HepG2 (cell line): ENCODE measurements around the gene FUT4. TPM values are rescaled to one million over a fixed set of nuclear protein-coding genes. Genes with fewer than 3 reads are reported as not detected.

Source experiments
- AGO2 ChIP-seq: fragments of 200-400 bp; formaldehyde crosslinking; optimal IDR thresholded peaks from 2 replicates; pipeline ENCODE3; 2017; ENCODE audit warnings: mild to moderate bottlenecking, low read depth, low read length, moderate library complexity
- ELF1 ChIP-seq: sonication (generic); formaldehyde crosslinking; IDR thresholded peaks from 2 replicates; pipeline ENCODE4 v1.4.0; 2020; ENCODE audit warnings: missing genetic modification reagents
- GABPB1 ChIP-seq: IDR thresholded peaks from 2 replicates; pipeline ENCODE4 v1.6.1; 2016; ENCODE audit warnings: mild to moderate bottlenecking, missing genetic modification reagents, moderate library complexity, missing compliant biosample characterization
- HINFP ChIP-seq: sonication (generic); formaldehyde crosslinking; IDR thresholded peaks from 2 replicates; pipeline ENCODE4 v1.4.0; 2020; ENCODE audit warnings: low read depth, mild to moderate bottlenecking, missing genetic modification reagents
- HNRNPK ChIP-seq: fragments of 200-400 bp; formaldehyde crosslinking; IDR thresholded peaks from 2 replicates; pipeline ENCODE4 v1.6.1; 2018; ENCODE audit warnings: low read length, low read depth, moderate library complexity, mild to moderate bottlenecking; ENCODE audit not compliant: poor library complexity, severe bottlenecking
- HNRNPLL ChIP-seq: fragments of 200-400 bp; formaldehyde crosslinking; IDR thresholded peaks from 2 replicates; pipeline ENCODE4 v1.6.1; 2017; ENCODE audit warnings: mild to moderate bottlenecking, low read depth, low read length; ENCODE audit not compliant: poor library complexity, severe bottlenecking
- IRF9 ChIP-seq: sonication (generic); formaldehyde crosslinking; IDR thresholded peaks from 2 replicates; pipeline ENCODE4 v1.8.0; 2022; ENCODE audit warnings: missing genetic modification reagents, mild to moderate bottlenecking, borderline replicate concordance
- MAX ChIP-seq: IDR thresholded peaks from 2 replicates; pipeline ENCODE4 v1.6.1; 2012; ENCODE audit warnings: inconsistent platforms
- PHF5A ChIP-seq: IDR thresholded peaks from one replicate; pipeline ENCODE4 v1.6.1; 2018; ENCODE audit warnings: low read depth, missing genetic modification reagents; ENCODE audit not compliant: unreplicated experiment
- PHF8 ChIP-seq: sonication (generic); formaldehyde crosslinking; IDR thresholded peaks from 2 replicates; pipeline ENCODE4 v1.5.0; 2020; ENCODE audit warnings: missing genetic modification reagents
- SOX13 ChIP-seq, 3 experiments: fragments of 450-650 bp in 1 of 3; sonication (generic) in 1 of 3; formaldehyde crosslinking in 1 of 3; IDR thresholded peaks in 2 of 3; conservative IDR thresholded peaks in 1 of 3; 2 replicates each; pipeline versions ENCODE4 v1.5.0 to v1.6.1; 2016 to 2020; ENCODE audit warnings: antibody characterized with exemption in 1 of 3, mild to moderate bottlenecking in 1 of 3, missing compliant biosample characterization in 1 of 3, missing genetic modification reagents in 1 of 3, moderate library complexity in 1 of 3
- UBTF ChIP-seq: sonication (generic); formaldehyde crosslinking; IDR thresholded peaks from 2 replicates; pipeline ENCODE4 v1.4.0; 2020; ENCODE audit warnings: mild to moderate bottlenecking, missing genetic modification reagents
- YEATS4 ChIP-seq: sonication (generic); formaldehyde crosslinking; IDR thresholded peaks from 2 replicates; pipeline ENCODE4 v1.4.0; 2020; ENCODE audit warnings: missing genetic modification reagents, borderline replicate concordance
- ZFY ChIP-seq: sonication (generic); formaldehyde crosslinking; IDR thresholded peaks from 2 replicates; pipeline ENCODE4 v1.4.0; 2020; ENCODE audit warnings: missing genetic modification reagents
- ZNF562 ChIP-seq: sonication (generic); formaldehyde crosslinking; IDR thresholded peaks from 2 replicates; pipeline ENCODE4 v1.8.0; 2022; ENCODE audit warnings: missing genetic modification reagents, borderline replicate concordance
- ZNF574 ChIP-seq: sonication (generic); formaldehyde crosslinking; IDR thresholded peaks from 2 replicates; pipeline ENCODE4 v1.4.0; 2020; ENCODE audit warnings: missing genetic modification reagents
- ZNF761 ChIP-seq: sonication (generic); formaldehyde crosslinking; conservative IDR thresholded peaks from 2 replicates; pipeline ENCODE4 v1.4.0; 2020; ENCODE audit warnings: mild to moderate bottlenecking, missing genetic modification reagents
- ZSCAN12 ChIP-seq: sonication (generic); formaldehyde crosslinking; IDR thresholded peaks from 2 replicates; pipeline ENCODE4 v1.9.0; 2021; ENCODE audit warnings: mild to moderate bottlenecking, missing genetic modification reagents
- polyA plus RNA-seq, 8 experiments: library from polyadenylated mRNA; depleted of rRNA in 3 of 8; stranded (reverse) in 7 of 8; unstranded in 1 of 8; fragments of >200 nt; fragmentation: Illumina TruSeq in 4 of 8; extraction: Trizol in 4 of 8; gene quantifications; 2 replicates each; pipeline versions ENCODE4 v1.2.1 to v1.2.3, GENCODE V29; 2011 to 2016; ENCODE audit warnings: low read depth in 4 of 8, missing spikeins in 1 of 8, mixed read lengths in 1 of 8; ENCODE audit not compliant: insufficient read depth in 1 of 8
- total RNA-seq, 5 experiments: library from RNA; depleted of rRNA; stranded (reverse); fragments of >200 nt; fragmentation: Illumina TruSeq; extraction: Trizol; gene quantifications; 2 replicates each; pipeline ENCODE4 v1.2.3, GENCODE V29; 2016; ENCODE audit warnings: low read depth in 1 of 5

Gene FUT4
- total and polyA plus RNA-seq, 2 of the 13 experiments (the other 11 are each of a cell fraction or from before 2014, with no cell fraction given), result 0.28 to 0.60 TPM

GRCh38 chr11:94543695-94544645, at the start of gene FUT4 (continued):
- peak; percentile 38; the same call in 1 of the 2 replicates for TF ChIP-seq YEATS4 (CRISPR knock-in tag)
- peak; percentile 88 for TF ChIP-seq PHF8
- no peak for TF ChIP-seq ZNF761 (CRISPR knock-in tag)
- TF ChIP-seq GABPB1 (CRISPR knock-in tag), result peak; percentile 82
- peak; percentile 95 for TF ChIP-seq ZFY
- TF ChIP-seq HNRNPLL, result peak; percentile 67
- TF ChIP-seq PHF5A (CRISPR knock-in tag), result no peak
- no peak for TF ChIP-seq SOX13 (IDR thresholded peaks at IDR 0.05)
- no peak for TF ChIP-seq SOX13 (CRISPR knock-in tag; conservative IDR thresholded peaks at IDR 0.05 in 1 of 2, IDR thresholded peaks at IDR 0.05 in 1 of 2)
- peak; percentile 76 for TF ChIP-seq MAX
- TF ChIP-seq UBTF (CRISPR knock-in tag), result peak; percentile 88
- TF ChIP-seq ZNF562 (CRISPR knock-in tag), result no peak
- TF ChIP-seq ELF1 (CRISPR knock-in tag), result 0 out of 2 replicates have a peak, but pooled peaks have one; percentile 12
- peak; percentile 49 for TF ChIP-seq ZNF574
- TF ChIP-seq IRF9 (CRISPR knock-in tag), result 0 out of 2 replicates have a peak, but pooled peaks have one; percentile 20
- TF ChIP-seq HINFP (CRISPR knock-in tag), result peak; percentile 73
- TF ChIP-seq AGO2, result peak; percentile 41
- no peak for TF ChIP-seq ZSCAN12 (CRISPR knock-in tag)
- TF ChIP-seq HNRNPK, result peak; percentile 16
